ENCODE measurements around the gene DNAJC11.
"Not testable (repeated sequence)": the region's sequence is repeated elsewhere in the genome, so short reads cannot be mapped to it uniquely, and the experiment has no call there.

The DNAJC11 gene

DNA sequence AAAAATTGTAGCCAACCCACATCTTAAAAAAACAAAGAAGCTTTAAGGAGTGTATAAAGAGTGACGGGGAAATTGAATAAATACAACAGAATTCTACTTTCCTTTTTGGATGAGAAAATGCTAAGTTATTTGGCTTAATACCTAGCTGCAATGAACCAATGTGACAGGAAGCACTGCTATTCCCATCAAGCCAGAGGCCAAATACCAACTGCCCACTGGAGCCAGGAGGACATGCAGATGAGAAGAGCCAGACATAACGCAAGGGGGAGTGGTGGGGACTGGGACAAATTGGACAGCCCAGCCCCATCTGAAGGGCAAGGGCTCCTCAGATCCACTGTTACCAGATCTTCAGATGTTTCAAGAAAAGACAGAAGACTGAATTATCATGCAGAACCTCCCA, 25.7 kb downstream of the DNAJC11 start:
- no peak overlapping the region for H3K4me3 Mint-ChIP-seq
- H3K27me3 Mint-ChIP-seq, result no peaks in the 10 kb centered on the region
- H3K9me3 Mint-ChIP-seq, result no peaks in the 10 kb centered on the region
- no peaks in the 10 kb centered on the region for H3K4me1 Mint-ChIP-seq
- no peak for ATAC-seq
- peak overlapping the region in 1 of 2 donors; percentile 77 for H3K27ac Mint-ChIP-seq
- DNase-seq, result no peak

DNA sequence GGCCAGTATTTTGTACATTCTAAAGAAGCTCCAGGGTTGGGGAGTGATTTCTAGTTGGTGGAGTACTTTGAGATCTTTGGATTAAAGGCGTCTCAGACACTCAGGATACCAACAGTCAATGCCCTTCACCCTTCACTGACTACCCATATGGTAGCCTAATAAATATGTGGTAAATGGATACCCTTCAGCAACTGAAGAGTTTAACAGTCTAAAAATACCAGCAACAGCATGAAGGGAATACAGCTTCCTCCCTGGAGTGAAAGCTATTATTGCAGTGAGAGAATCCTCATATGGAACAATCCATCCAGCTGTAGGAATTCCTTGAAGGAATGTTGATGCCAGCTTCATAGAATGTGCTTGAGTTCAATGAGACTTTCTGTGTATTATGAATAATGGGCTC, 26.8 kb downstream of the DNAJC11 start:
- no peak for ATAC-seq
- DNase-seq, result no peak
- Mint-ChIP-seq H3K27me3 (no peaks in the 10 kb centered on the region), H3K27ac (no peak overlapping the region), H3K4me1 (no peaks in the 10 kb centered on the region), H3K9me3 (no peaks in the 10 kb centered on the region), H3K4me3 (no peak overlapping the region)

DNA sequence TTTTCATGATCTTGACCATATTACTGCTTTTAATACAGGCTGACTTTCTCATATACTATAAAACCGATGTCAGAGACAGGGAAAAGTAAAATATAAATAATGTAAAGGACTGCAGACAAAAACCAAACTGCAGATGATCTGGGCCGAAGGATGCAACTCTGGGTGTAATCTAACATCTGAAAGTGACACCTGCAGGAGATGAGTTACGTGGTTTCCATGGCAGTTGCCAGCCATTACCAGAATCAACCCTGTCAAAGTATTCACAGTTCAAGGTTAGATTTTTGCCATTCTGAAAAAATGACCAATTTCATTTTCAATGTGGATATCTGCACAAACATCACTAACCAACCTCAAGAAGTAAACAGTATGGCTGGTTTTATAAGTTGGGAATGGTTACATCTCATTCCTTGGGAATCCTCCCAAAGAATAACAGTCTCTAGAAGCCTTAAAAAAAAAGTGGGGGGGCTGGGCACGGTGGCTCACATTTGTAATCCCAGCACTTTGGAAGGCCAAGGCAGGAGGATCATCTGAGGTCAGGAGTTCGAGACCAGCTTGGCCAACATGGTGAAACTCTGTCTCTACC, 27.7 kb downstream of the DNAJC11 start:
- Mint-ChIP-seq H3K4me1 (no peaks in the 10 kb centered on the region), H3K4me3 (no peak overlapping the region), H3K27ac (no peak overlapping the region), H3K27me3 (no peaks in the 10 kb centered on the region), H3K9me3 (no peaks in the 10 kb centered on the region)
- DNase-seq, result no peak
- no peak for ATAC-seq

DNA sequence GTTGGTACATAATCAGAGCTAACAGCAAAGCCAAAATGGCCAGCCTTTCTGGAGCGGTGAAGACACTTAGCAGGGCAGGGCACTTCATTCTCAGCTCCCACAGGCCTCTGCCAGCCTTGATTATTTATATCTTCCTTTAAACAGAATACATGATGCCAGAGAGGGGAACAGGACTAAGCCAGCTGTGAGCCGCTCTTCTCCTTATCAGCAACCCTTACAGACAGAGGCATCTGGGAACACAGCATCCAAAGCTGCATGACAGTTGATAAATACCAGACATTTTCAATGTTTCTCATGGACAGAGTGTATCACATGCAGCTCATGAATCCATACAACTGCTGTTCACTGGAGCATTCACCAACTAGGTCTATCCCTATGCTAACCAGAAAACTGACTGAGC, 29.1 kb downstream of the DNAJC11 start:
- DNase-seq (no peak), ATAC-seq (no peak)
- H3K9me3 Mint-ChIP-seq, result no peaks in the 10 kb centered on the region
- no peaks in the 10 kb centered on the region for H3K4me1 Mint-ChIP-seq
- peak overlapping the region in 1 of 2 donors; percentile 19 for H3K27ac Mint-ChIP-seq
- no peak overlapping the region for H3K4me3 Mint-ChIP-seq
- no peaks in the 10 kb centered on the region for H3K27me3 Mint-ChIP-seq

- H3K27ac Mint-ChIP-seq, result no peak overlapping the region
- no peak for DNase-seq
- no peak for ATAC-seq
Measured at GRCh38 chr1:6668503-6668902, 33.1 kb downstream of the DNAJC11 start.

GRCh38 chr1:6667139-6667538, 34.5 kb downstream of the DNAJC11 start:
- peak overlapping the region in 1 of 2 donors; percentile 13 for H3K27ac Mint-ChIP-seq
- H3K4me1 Mint-ChIP-seq, result no peaks in the 10 kb centered on the region
- no peak for DNase-seq
- no peaks in the 10 kb centered on the region for H3K27me3 Mint-ChIP-seq
- no peak for ATAC-seq
- no peaks in the 10 kb centered on the region for H3K9me3 Mint-ChIP-seq
- no peak overlapping the region for H3K4me3 Mint-ChIP-seq

More at GRCh38 chr1:6668503-6668902, 33.1 kb downstream of the DNAJC11 start:
- H3K4me1 Mint-ChIP-seq, result no peaks in the 10 kb centered on the region
- H3K4me3 Mint-ChIP-seq, result no peak overlapping the region
- no peaks in the 10 kb centered on the region for H3K9me3 Mint-ChIP-seq
- no peaks in the 10 kb centered on the region for H3K27me3 Mint-ChIP-seq

GRCh38 chr1:6666696-6667095, 34.9 kb downstream of the DNAJC11 start:
- H3K4me1 Mint-ChIP-seq, result no peaks in the 10 kb centered on the region
- H3K27me3 Mint-ChIP-seq, result no peaks in the 10 kb centered on the region
- H3K9me3 Mint-ChIP-seq, result no peaks in the 10 kb centered on the region
- no peak for ATAC-seq
- no peak overlapping the region for H3K4me3 Mint-ChIP-seq
- no peak for DNase-seq
- H3K27ac Mint-ChIP-seq, result no peak overlapping the region

- H3K9me3 Mint-ChIP-seq, ATAC-seq, H3K27ac Mint-ChIP-seq, H3K4me1 Mint-ChIP-seq, H3K27me3 Mint-ChIP-seq, H3K4me3 Mint-ChIP-seq, DNase-seq: not testable (repeated sequence)
Measured at GRCh38 chr1:6662468-6662867, 39.1 kb downstream of the DNAJC11 start.

- no peak for DNase-seq
Measured at GRCh38 chr1:6660415-6661049, 41.1 kb downstream of the DNAJC11 start.

DNA sequence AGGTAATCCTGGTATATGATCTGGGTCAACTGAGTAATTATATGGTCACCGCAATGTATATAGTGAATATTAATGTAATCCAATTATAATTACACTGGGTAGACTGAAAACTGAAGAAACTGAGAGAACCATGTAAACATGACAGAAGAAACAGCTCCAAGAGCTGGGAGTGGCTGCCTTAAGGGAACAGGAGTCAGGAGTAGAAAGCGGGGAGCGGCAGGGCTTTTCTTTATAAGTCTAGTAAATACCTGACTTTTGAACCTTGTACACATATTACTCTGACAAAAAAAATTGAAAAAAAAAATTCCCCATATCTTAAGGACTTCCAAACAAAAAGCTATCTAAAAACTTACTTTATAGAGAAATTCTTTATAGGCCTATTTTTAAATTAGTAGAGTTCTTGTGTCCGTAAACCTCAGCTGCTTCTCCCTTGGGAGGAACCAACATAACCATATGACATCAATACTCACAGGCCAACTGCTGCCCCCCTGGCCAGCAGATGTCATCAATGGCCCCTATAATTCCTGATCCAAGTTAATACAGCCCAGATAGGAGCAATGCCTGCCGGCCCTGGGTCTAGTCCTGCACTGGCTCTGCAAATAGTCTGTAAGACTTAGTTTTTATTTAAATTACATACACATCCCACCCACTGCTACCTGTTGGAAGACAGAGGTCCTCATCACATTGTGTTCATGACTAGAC, 43.1 kb downstream of the DNAJC11 start:
- H3K4me1 Mint-ChIP-seq, result peaks cover 5% of the 10 kb centered on the region
- DNase-seq, result no peak
- H3K27ac Mint-ChIP-seq, result no peak overlapping the region
- no peaks in the 10 kb centered on the region for H3K27me3 Mint-ChIP-seq
- H3K4me3 Mint-ChIP-seq, result no peak overlapping the region
- ATAC-seq, result no peak
- no peaks in the 10 kb centered on the region for H3K9me3 Mint-ChIP-seq

More at GRCh38 chr1:6660415-6661049, 41.1 kb downstream of the DNAJC11 start:
- peaks cover 5% of the 10 kb centered on the region for H3K4me1 Mint-ChIP-seq
- H3K9me3 Mint-ChIP-seq, result no peaks in the 10 kb centered on the region
- H3K27ac Mint-ChIP-seq, result peak overlapping the region in 1 of 2 donors; percentile 2
- no peaks in the 10 kb centered on the region for H3K27me3 Mint-ChIP-seq
- ATAC-seq, result no peak
- no peak overlapping the region for H3K4me3 Mint-ChIP-seq

DNA sequence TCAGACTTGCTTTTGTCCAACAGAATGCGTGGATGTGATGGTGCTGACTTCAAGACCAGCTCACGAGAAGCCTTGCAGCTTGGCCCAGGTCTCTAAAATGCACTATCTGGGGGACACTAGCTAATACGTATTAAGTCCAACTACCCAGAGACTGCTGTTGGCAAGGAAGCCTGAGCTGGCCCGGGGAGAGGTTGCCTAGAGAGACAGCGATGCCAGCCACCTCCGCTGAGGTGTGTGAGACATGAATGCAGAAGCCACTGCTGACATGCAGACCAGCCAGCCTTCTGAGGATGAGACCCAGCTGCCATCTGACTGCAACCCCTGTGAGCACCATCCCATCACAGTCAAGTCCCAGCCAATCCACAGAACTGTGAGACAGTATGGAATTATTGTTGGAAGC, 44.5 kb downstream of the DNAJC11 start:
- H3K4me3 Mint-ChIP-seq, result no peak overlapping the region
- DNase-seq (no peak), ATAC-seq (no peak)
- H3K27ac Mint-ChIP-seq, result no peak overlapping the region
- peaks cover 5% of the 10 kb centered on the region for H3K4me1 Mint-ChIP-seq
- no peaks in the 10 kb centered on the region for H3K9me3 Mint-ChIP-seq
- no peaks in the 10 kb centered on the region for H3K27me3 Mint-ChIP-seq

DNA sequence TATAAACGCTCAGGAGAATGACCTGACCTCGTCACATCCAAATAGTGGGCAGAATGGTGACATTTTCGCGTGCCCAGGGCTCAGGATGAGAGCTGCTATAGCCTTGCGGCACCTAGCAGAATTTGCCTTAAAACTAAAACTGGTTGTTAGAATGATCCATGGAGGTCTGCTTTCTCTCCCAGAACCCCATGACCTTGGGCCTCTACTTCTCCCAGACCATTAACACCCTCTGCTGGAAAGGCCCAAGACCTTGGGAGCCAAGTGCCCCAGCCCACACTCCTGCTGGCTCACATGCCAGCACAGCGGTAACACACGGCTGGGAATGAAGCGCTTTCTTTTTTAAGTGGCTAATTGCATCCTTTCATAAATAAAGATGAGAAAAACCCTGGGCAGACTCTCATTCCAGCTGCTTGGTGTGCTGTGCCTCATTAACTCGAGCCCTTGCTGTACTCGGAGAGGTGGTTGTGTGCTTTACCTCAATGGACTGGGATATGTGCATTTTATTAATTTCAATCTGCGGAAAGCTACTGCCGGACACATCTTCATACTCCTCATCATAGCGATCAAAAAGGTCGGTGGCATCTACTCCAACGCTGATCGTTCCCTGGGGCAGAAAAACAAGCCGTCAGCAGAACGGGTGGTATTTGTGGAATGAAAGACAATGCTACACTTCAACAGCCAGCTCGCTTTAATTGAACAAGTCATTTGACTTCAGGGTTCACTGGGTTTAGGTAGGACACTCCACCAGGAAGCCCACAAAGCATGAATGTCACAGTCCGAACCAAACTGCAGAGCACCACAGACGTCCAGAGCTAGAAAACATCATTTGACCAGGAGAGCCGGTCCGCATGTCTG, 48.0 kb downstream of the DNAJC11 start:
- no peak for DNase-seq
- Mint-ChIP-seq H3K4me3 (no peak overlapping the region), H3K27me3 (no peaks in the 10 kb centered on the region), H3K27ac (no peak overlapping the region), H3K9me3 (no peaks in the 10 kb centered on the region), H3K4me1 (peaks cover 5% of the 10 kb centered on the region)
- ATAC-seq, result no peak

GRCh38 chr1:6652986-6653385, 48.6 kb downstream of the DNAJC11 start:
- no peak for DNase-seq
- no peaks in the 10 kb centered on the region for H3K27me3 Mint-ChIP-seq
- no peak overlapping the region for H3K27ac Mint-ChIP-seq
- peaks cover 3% of the 10 kb centered on the region for H3K4me1 Mint-ChIP-seq
- ATAC-seq, result no peak
- H3K4me3 Mint-ChIP-seq, result no peak overlapping the region
- no peaks in the 10 kb centered on the region for H3K9me3 Mint-ChIP-seq

DNA sequence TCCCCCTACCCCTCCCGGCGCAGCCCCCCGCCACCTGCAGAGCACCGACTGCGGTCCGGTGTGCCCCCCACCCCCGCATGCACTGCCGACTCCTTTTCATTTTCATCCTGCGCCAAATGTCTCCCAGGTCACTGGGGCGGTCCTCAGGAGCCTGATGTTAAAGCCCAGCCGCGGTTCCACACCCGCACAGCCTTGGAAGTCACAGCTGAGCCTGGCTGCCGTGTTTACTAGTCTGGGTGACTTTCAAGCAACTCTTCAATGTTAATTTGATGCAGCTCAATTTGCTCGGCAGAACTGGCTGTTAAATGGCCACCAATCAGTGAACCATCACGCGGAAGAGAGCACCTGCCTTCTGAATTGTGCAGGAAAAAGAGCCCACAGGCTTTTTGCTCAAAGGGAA, 49.7 kb downstream of the DNAJC11 start:
- Mint-ChIP-seq H3K27me3 (no peaks in the 10 kb centered on the region), H3K27ac (no peak overlapping the region), H3K4me1 (no peaks in the 10 kb centered on the region), H3K9me3 (no peaks in the 10 kb centered on the region), H3K4me3 (no peak overlapping the region)
- no peak for DNase-seq
- no peak for ATAC-seq

- no peak overlapping the region for H3K27ac Mint-ChIP-seq
- no peak for ATAC-seq
- H3K9me3 Mint-ChIP-seq, result no peaks in the 10 kb centered on the region
Measured at GRCh38 chr1:6648556-6648955, 53.1 kb downstream of the DNAJC11 start.

More at GRCh38 chr1:6648556-6648955, 53.1 kb downstream of the DNAJC11 start:
- no peaks in the 10 kb centered on the region for H3K4me1 Mint-ChIP-seq
- no peak for DNase-seq
- H3K4me3 Mint-ChIP-seq, result no peak overlapping the region
- no peaks in the 10 kb centered on the region for H3K27me3 Mint-ChIP-seq

Data from stimulated activated naive CD8-positive, alpha-beta T cell treated with anti-CD3 and anti-CD28 coated beads, Interleukin-15, amount 100 ng/mL, for 72 hours (primary cell).